HepG2 (cell line): ENCODE measurements around the gene PRMT5. TPM values are rescaled to one million over a fixed set of nuclear protein-coding genes. Genes with fewer than 3 reads are reported as not detected.

Experiments
- ATAC-seq: fragments of 200-7000 bp; cut with Tn5 transposase; 3 replicates; pipeline ENCODE4 v1.9.1; 2020; ENCODE audit warnings: mild to moderate bottlenecking, moderate library complexity
- BruUV-seq: library from RNA; stranded (reverse); fragments of 400-500 nt; replicated peaks from 2 replicates; lab custom pipeline; 2021; lab: Mats Ljungman, UMichigan
- CTCF ChIA-PET: fragments of 300-600 bp; formaldehyde crosslinking; extraction: SDS; loops from one replicate; lab custom pipeline; 2021; ENCODE audit warnings: low total read pairs, inconsistent platforms, low intra/inter-chr PET ratio; lab: Yijun Ruan, JAX
- POLR2A ChIA-PET: fragments of 350-600 bp; sonication (Branson Sonifier 250); formaldehyde crosslinking; loops from one replicate; lab custom pipeline; 2020; ENCODE audit warnings: antibody characterized with exemption, inconsistent platforms; lab: Yijun Ruan, JAX
- DNase-seq: peaks from one replicate; pipeline ENCODE4 v3.0.0-alpha.2; 2015; ENCODE audit warnings: low spot score
- FAIRE-seq: peaks from 3 replicates; lab custom pipeline; 2011; peaks lifted over from hg19 to GRCh38; lab: Jason Lieb, UNC
- H2AFZ ChIP-seq: one replicate; pipeline ENCODE4 v1.6.1; 2011; ENCODE audit warnings: low read length, inconsistent platforms
- H3K27ac ChIP-seq: fragments of 300-600 bp; 3 replicates; pipeline ENCODE4 v1.8.0; 2011; ENCODE audit warnings: mixed run types, mild to moderate bottlenecking, mixed read lengths, low read length, inconsistent platforms; ENCODE audit not compliant: insufficient read depth; ENCODE audit errors: extremely low read length
- H3K27me3 ChIP-seq, 2 experiments: fragments of 200-600 bp in 1 of 2; 2 replicates in 1 of 2; 3 replicates in 1 of 2; pipeline versions ENCODE4 v1.6.0 to v1.8.0; 2011; ENCODE audit warnings: low read length in 2 of 2, mild to moderate bottlenecking in 2 of 2, moderate library complexity in 2 of 2, inconsistent platforms in 1 of 2; ENCODE audit not compliant: insufficient read depth in 2 of 2, control insufficient read depth in 1 of 2
- H3K36me3 ChIP-seq, 2 experiments: fragments of 200-600 bp in 1 of 2; replicated peaks in 1 of 2; 2 replicates in 1 of 2; 3 replicates in 1 of 2; pipeline versions ENCODE4 v1.5.1 to v1.8.0; 2011; ENCODE audit warnings: low read length in 2 of 2, inconsistent platforms in 1 of 2; ENCODE audit not compliant: insufficient read depth in 2 of 2, control insufficient read depth in 1 of 2
- H3K4me1 ChIP-seq: 2 replicates; pipeline ENCODE4 v1.5.1; 2012; ENCODE audit warnings: low read length, inconsistent platforms; ENCODE audit not compliant: insufficient read depth
- H3K4me2 ChIP-seq: 2 replicates; pipeline ENCODE4 v1.6.0; 2011; ENCODE audit warnings: low read depth, low read length, inconsistent platforms
- H3K4me3 ChIP-seq, 3 experiments: fragments of 200-600 bp in 1 of 3; sonication (generic), shearing (Covaris generic) in 1 of 3; replicated peaks in 1 of 3; 2 replicates each; pipeline ENCODE4 v1.5.1; 2011 to 2016; ENCODE audit warnings: low read length in 3 of 3, inconsistent platforms in 2 of 3, low read depth in 2 of 3, mild to moderate bottlenecking in 2 of 3, control low read depth in 1 of 3, mixed read lengths in 1 of 3; ENCODE audit not compliant: insufficient read depth in 1 of 3
- H3K79me2 ChIP-seq: one replicate; pipeline ENCODE4 v1.6.1; 2011; ENCODE audit warnings: low read length, inconsistent platforms; ENCODE audit not compliant: insufficient read depth
- H3K9ac ChIP-seq: 2 replicates; pipeline ENCODE4 v1.6.0; 2011; ENCODE audit warnings: mild to moderate bottlenecking, low read depth, low read length, inconsistent platforms; ENCODE audit not compliant: insufficient read depth
- H3K9me3 ChIP-seq: 2 replicates; pipeline ENCODE4 v1.5.1; 2012; ENCODE audit warnings: mild to moderate bottlenecking, low read length
- H4K20me1 ChIP-seq: 2 replicates; pipeline ENCODE4 v1.6.0; 2011; ENCODE audit warnings: inconsistent platforms, mild to moderate bottlenecking, low read length, moderate library complexity; ENCODE audit not compliant: insufficient read depth
- ELF1 ChIP-seq: sonication (generic); formaldehyde crosslinking; IDR thresholded peaks from 2 replicates; pipeline ENCODE4 v1.4.0; 2020; ENCODE audit warnings: missing genetic modification reagents
- GABPA ChIP-seq, 2 experiments: IDR thresholded peaks; 2 replicates each; pipeline ENCODE4 v1.6.1; 2011 to 2016; ENCODE audit warnings: low read depth in 2 of 2, low read length in 1 of 2, missing biosample characterization in 1 of 2, missing genetic modification characterization in 1 of 2
- IKZF4 ChIP-seq: sonication (generic); formaldehyde crosslinking; IDR thresholded peaks from 2 replicates; pipeline ENCODE4 v1.5.1; 2020; ENCODE audit warnings: borderline replicate concordance, mild to moderate bottlenecking, low read depth, missing genetic modification reagents; ENCODE audit errors: not compliant biosample characterization
- NR3C1 ChIP-seq: sonication (generic); formaldehyde crosslinking; IDR thresholded peaks from 2 replicates; pipeline ENCODE4 v1.4.0; 2020; ENCODE audit warnings: missing genetic modification reagents
- ONECUT2 ChIP-seq: sonication (generic); formaldehyde crosslinking; IDR thresholded peaks from 2 replicates; pipeline ENCODE4 v1.4.0; 2020; ENCODE audit warnings: missing genetic modification reagents
- PHF20 ChIP-seq: sonication (generic); formaldehyde crosslinking; IDR thresholded peaks from 2 replicates; pipeline ENCODE4 v1.5.0; 2020; ENCODE audit warnings: mild to moderate bottlenecking, missing genetic modification reagents
- ZBTB43 ChIP-seq: sonication (generic); formaldehyde crosslinking; conservative IDR thresholded peaks from 2 replicates; pipeline ENCODE4 v1.4.0; 2020; ENCODE audit warnings: missing genetic modification reagents
- ZNF556 ChIP-seq: sonication (generic); formaldehyde crosslinking; IDR thresholded peaks from 2 replicates; pipeline ENCODE4 v1.4.0; 2020; ENCODE audit warnings: mild to moderate bottlenecking, missing genetic modification reagents, borderline replicate concordance
- ZNF687 ChIP-seq: sonication (generic); formaldehyde crosslinking; IDR thresholded peaks from 2 replicates; pipeline ENCODE4 v1.5.1; 2020; ENCODE audit warnings: mild to moderate bottlenecking, missing genetic modification reagents, moderate library complexity
- WGBS: methylation state at CpG from one replicate; pipeline ENCODE4 v1.1.6; 2017; ENCODE audit warnings: low lambda C conversion rate; 5-methylcytosine and 5-hydroxymethylcytosine counted together
- in situ Hi-C: cut with HindIII; loops from 2 replicates; pipeline ENCODE4 v1.10.0; 2017; ENCODE audit warnings: low pct_unique_long_range_greater_than_20kb; ENCODE audit not compliant: extremely low pct_ligation_motif_present
- intact Hi-C: fragments of 100-400 bp; cut with micrococcal nuclease; formaldehyde crosslinking; loops from one replicate; pipeline ENCODE4 v1.10.0; 2022; ENCODE audit not compliant: unreplicated experiment
- polyA plus RNA-seq, 8 experiments: library from polyadenylated mRNA; depleted of rRNA in 3 of 8; stranded (reverse) in 7 of 8; unstranded in 1 of 8; fragments of >200 nt; fragmentation: Illumina TruSeq in 4 of 8; extraction: Trizol in 4 of 8; gene quantifications; 2 replicates each; pipeline versions ENCODE4 v1.2.1 to v1.2.3, GENCODE V29; 2011 to 2016; ENCODE audit warnings: low read depth in 4 of 8, missing spikeins in 1 of 8, mixed read lengths in 1 of 8; ENCODE audit not compliant: insufficient read depth in 1 of 8
- total RNA-seq, 5 experiments: library from RNA; depleted of rRNA; stranded (reverse); fragments of >200 nt; fragmentation: Illumina TruSeq; extraction: Trizol; gene quantifications; 2 replicates each; pipeline ENCODE4 v1.2.3, GENCODE V29; 2016; ENCODE audit warnings: low read depth in 1 of 5

PRMT5 gene
- total and polyA plus RNA-seq, 2 of the 13 experiments (the other 11 are each of a cell fraction or from before 2014, with no cell fraction given) = 210 to 354 TPM

GRCh38 chr14:22884076-22884737 is 45.0 kb downstream of the PRMT5 start:
- BruUV-seq = no TSS peak
- Histone ChIP-seq H3K4me2 (no peak overlapping the region), H3K79me2 (no peaks in the 10 kb centered on the region), H3K9ac (no peak overlapping the region), H3K27me3 (peaks cover 12 to 62% of the 10 kb centered on the region in 2 experiments; a peak in 4 of 5 replicates), H3K27ac (no peak overlapping the region), H3K4me3 (no peak overlapping the region), H2AFZ (no peak overlapping the region), H3K9me3 (no peaks in the 10 kb centered on the region), H3K36me3 (no peaks in the 10 kb centered on the region), H3K4me1 (peaks cover 18% of the 10 kb centered on the region), H4K20me1 (no peaks in the 10 kb centered on the region)
- TF ChIP-seq GABPA (IDR thresholded peaks at IDR 0.05; ENCODE audit: low read depth, low read length) = 0 out of 2 replicates have a peak, but pooled peaks have one; percentile 1
- no peak for TF ChIP-seq GABPA (CRISPR knock-in tag; IDR thresholded peaks at IDR 0.05; ENCODE audit: low read depth)
- 0 out of 2 replicates have a peak, but pooled peaks have one; percentile 37 for TF ChIP-seq PHF20 (CRISPR knock-in tag)
- TF ChIP-seq ONECUT2 (CRISPR knock-in tag) = no peak
- TF ChIP-seq NR3C1 = no peak
- peak; percentile 3 for ATAC-seq
- POLR2A ChIA-PET = interaction anchor here (0.6 to 5.3 kb wide), 6 partner anchors 12 to 123 kb away, joined by 3 to 53 read pairs (median 4); partner anchors contain the start of genes LRP10, OXA1L and PRMT5
- CTCF ChIA-PET = no interaction called here
- in situ Hi-C loops = no loop called here
- FAIRE-seq = no peak
- intact Hi-C loops = no loop called here
- no peak for DNase-seq
- 43% methylated on average over 7 of the region's 7 CpGs for WGBS

GRCh38 chr14:22883173-22883976 is 45.8 kb downstream of the PRMT5 start, which contains the start of gene REM2:
REM2 (plus strand) TSS chr14:22883222; CDS start chr14:22883288, 66 bp downstream.
- no peak within 1 kb of the TSS; a peak in 1 of 6 replicates for H3K4me3 ChIP-seq
- intact Hi-C loops (no loop called here), in situ Hi-C loops (no loop called here)
- BruUV-seq = no TSS peak
- peak; percentile 31 for ATAC-seq
- no peak within 1 kb of the TSS for H3K27ac ChIP-seq
- no peaks in the 10 kb centered on the region for H3K36me3 ChIP-seq
- no peak for DNase-seq
- POLR2A ChIA-PET = interaction anchor here (0.6 to 5.3 kb wide), 6 partner anchors 11 to 212 kb away, joined by 3 to 53 read pairs (median 4); partner anchors contain the start of genes ACIN1, C14orf119, LRP10 and OXA1L
- H3K27me3 ChIP-seq = peaks cover 12 to 62% of the 10 kb centered on the region in 2 experiments; a peak in 4 of 5 replicates
- no peak within 1 kb of the TSS for H3K9ac ChIP-seq
- CTCF ChIA-PET = no interaction called here
- H3K9me3 ChIP-seq = no peaks in the 10 kb centered on the region
- no peaks in the 10 kb centered on the region for H3K79me2 ChIP-seq
- H4K20me1 ChIP-seq = no peaks in the 10 kb centered on the region; the same call in 1 of the 2 replicates
- no peak within 1 kb of the TSS for H2AFZ ChIP-seq
- no peak within 1 kb of the TSS; the same call in 1 of the 2 replicates for H3K4me2 ChIP-seq
- H3K4me1 ChIP-seq = peaks cover 26% of the 10 kb centered on the region
- 26% methylated on average over 15 of the region's 15 CpGs for WGBS
- no peak for FAIRE-seq
- no peak for TF ChIP-seq ELF1
- no peak for TF ChIP-seq ZBTB43 (CRISPR knock-in tag)
- peak; percentile 14; the same call in 1 of the 2 replicates for TF ChIP-seq ZNF687 (CRISPR knock-in tag)
- no peak for TF ChIP-seq IKZF4 (CRISPR knock-in tag)
- TF ChIP-seq ZNF556 (CRISPR knock-in tag) = 0 out of 2 replicates have a peak, but pooled peaks have one; percentile 47
